OCI-LY1 (cell line): ENCODE measurements around the gene SFSWAP.

Experiments
- H2AFZ ChIP-seq: fragments of 200-600 bp; sonication (generic), shearing (Covaris generic); 2 replicates; pipeline ENCODE4 v1.6.0; 2014; ENCODE audit warnings: antibody characterized with exemption, mild to moderate bottlenecking, low read length
- H3F3A ChIP-seq: fragments of 200-600 bp; sonication (generic), shearing (Covaris generic); 2 replicates; pipeline ENCODE4 v1.6.0; 2014; ENCODE audit warnings: mild to moderate bottlenecking, antibody characterized with exemption, low read length, moderate library complexity; ENCODE audit not compliant: insufficient read depth
- H3K27ac ChIP-seq: fragments of 200-600 bp; sonication (generic); 2 replicates; pipeline ENCODE4 v1.5.1; 2014; ENCODE audit warnings: low read length, mixed run types, mild to moderate bottlenecking, low read depth; ENCODE audit not compliant: poor library complexity, severe bottlenecking
- H3K27me3 ChIP-seq: fragments of 200-600 bp; sonication (generic); 2 replicates; pipeline ENCODE4 v1.6.0; 2014; ENCODE audit warnings: antibody characterized with exemption, mild to moderate bottlenecking, low read length, moderate library complexity; ENCODE audit not compliant: insufficient read depth
- H3K36me3 ChIP-seq: fragments of 200-600 bp; sonication (generic); 2 replicates; pipeline ENCODE4 v1.6.1; 2014; ENCODE audit warnings: mild to moderate bottlenecking, antibody characterized with exemption, low read length, moderate library complexity, mixed read lengths; ENCODE audit not compliant: insufficient read depth
- H3K4me1 ChIP-seq: fragments of 200-600 bp; sonication (generic); 2 replicates; pipeline ENCODE4 v1.5.1; 2014; ENCODE audit warnings: mild to moderate bottlenecking, low read length, moderate library complexity; ENCODE audit not compliant: insufficient read depth, severe bottlenecking
- H3K4me2 ChIP-seq: fragments of 200-600 bp; sonication (generic), shearing (Covaris generic); 2 replicates; pipeline ENCODE4 v1.6.1; 2014; ENCODE audit warnings: low read length
- H3K4me3 ChIP-seq: fragments of 200-600 bp; sonication (generic); 2 replicates; pipeline ENCODE4 v1.5.1; 2014; ENCODE audit warnings: low read length, low read depth, mild to moderate bottlenecking, mixed read lengths; ENCODE audit not compliant: poor library complexity, severe bottlenecking
- H3K79me2 ChIP-seq: fragments of 200-600 bp; shearing (Covaris generic); 2 replicates; pipeline ENCODE4 v1.6.1; 2016; ENCODE audit warnings: mixed run types, low read length, mixed read lengths; ENCODE audit not compliant: insufficient read depth
- H3K9ac ChIP-seq: fragments of 200-600 bp; sonication (generic), shearing (Covaris generic); 2 replicates; pipeline ENCODE4 v1.6.1; 2014; ENCODE audit warnings: mild to moderate bottlenecking, low read length, mixed read lengths
- H3K9me2 ChIP-seq: fragments of 200-600 bp; sonication (generic), shearing (Covaris generic); 2 replicates; pipeline ENCODE4 v1.6.1; 2014; ENCODE audit warnings: low read depth, mild to moderate bottlenecking, low read length, mixed read lengths
- H3K9me3 ChIP-seq: fragments of 200-600 bp; shearing (Covaris generic); 2 replicates; pipeline ENCODE4 v1.6.1; 2014; ENCODE audit warnings: low read length, mixed read lengths
- H4K20me1 ChIP-seq: fragments of 200-600 bp; sonication (generic), shearing (Covaris generic); 2 replicates; pipeline ENCODE4 v1.6.0; 2016; ENCODE audit warnings: mild to moderate bottlenecking, low read length; ENCODE audit not compliant: insufficient read depth
- CTCF ChIP-seq: fragments of 200-600 bp; sonication (generic), shearing (Covaris generic); IDR thresholded peaks from 2 replicates; pipeline ENCODE4 v1.5.1; 2017; ENCODE audit warnings: mild to moderate bottlenecking, antibody characterized with exemption, low read length, moderate library complexity, mixed read lengths
- EZH2 ChIP-seq: fragments of 200-600 bp; sonication (generic), shearing (Covaris generic); IDR thresholded peaks from 2 replicates; pipeline ENCODE4 v1.8.0; 2017; ENCODE audit warnings: borderline replicate concordance, mixed run types, mild to moderate bottlenecking, antibody characterized with exemption, low read length, moderate library complexity, mixed read lengths

Gene SFSWAP

DNA sequence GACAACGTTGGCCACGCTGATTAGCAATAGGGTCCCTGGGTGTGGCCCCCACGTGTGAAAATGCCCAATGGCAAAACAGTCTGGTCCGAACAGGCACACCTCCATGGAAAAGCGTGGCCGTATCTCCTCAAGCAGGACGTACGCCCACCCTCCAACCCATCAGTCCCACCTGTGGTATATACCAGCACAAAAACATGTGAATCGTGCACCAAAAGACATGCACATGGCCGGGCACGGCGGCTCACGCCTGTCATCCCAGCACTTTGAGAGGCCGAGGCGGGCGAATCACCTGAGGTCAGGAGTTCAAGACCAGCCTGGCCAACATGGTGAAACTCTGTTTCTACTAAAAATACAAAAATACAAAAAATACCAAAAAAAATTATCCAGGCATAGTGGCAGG lies 14.9 kb upstream of the SFSWAP start:
- H3K4me2 ChIP-seq = no peak overlapping the region
- H3K4me3 ChIP-seq = no peak overlapping the region
- H3K27ac ChIP-seq = no peak overlapping the region
- no peaks in the 10 kb centered on the region for H3K9me3 ChIP-seq
- no peak for TF ChIP-seq CTCF
- no peak for TF ChIP-seq EZH2
- no peak overlapping the region for H3K9ac ChIP-seq
- no peaks in the 10 kb centered on the region for H3K36me3 ChIP-seq
- H3K4me1 ChIP-seq = no peaks in the 10 kb centered on the region
- H3K27me3 ChIP-seq = peaks cover 3% of the 10 kb centered on the region; the same call in 1 of the 2 replicates
- H3F3A ChIP-seq = no peaks in the 10 kb centered on the region
- H3K79me2 ChIP-seq = no peaks in the 10 kb centered on the region
- H4K20me1 ChIP-seq = no peaks in the 10 kb centered on the region
- H3K9me2 ChIP-seq = no peaks in the 10 kb centered on the region
- H2AFZ ChIP-seq = no peak overlapping the region

- H3K4me1 ChIP-seq = no peaks in the 10 kb centered on the region
- no peak overlapping the region for H3K9ac ChIP-seq
- no peaks in the 10 kb centered on the region for H3K36me3 ChIP-seq
- H3F3A ChIP-seq = no peaks in the 10 kb centered on the region
- no peak overlapping the region for H3K4me3 ChIP-seq
- H3K27me3 ChIP-seq = peaks cover 3% of the 10 kb centered on the region; the same call in 1 of the 2 replicates
- no peak overlapping the region for H2AFZ ChIP-seq
- no peaks in the 10 kb centered on the region for H3K9me3 ChIP-seq
- H3K9me2 ChIP-seq = no peaks in the 10 kb centered on the region
- TF ChIP-seq CTCF = no peak
- TF ChIP-seq EZH2 = no peak
- no peaks in the 10 kb centered on the region for H3K79me2 ChIP-seq
- no peaks in the 10 kb centered on the region for H4K20me1 ChIP-seq
- no peak overlapping the region for H3K27ac ChIP-seq
- H3K4me2 ChIP-seq = no peak overlapping the region
Observed at GRCh38 chr12:131698286-131698685, 12.6 kb upstream of the SFSWAP start.

DNA sequence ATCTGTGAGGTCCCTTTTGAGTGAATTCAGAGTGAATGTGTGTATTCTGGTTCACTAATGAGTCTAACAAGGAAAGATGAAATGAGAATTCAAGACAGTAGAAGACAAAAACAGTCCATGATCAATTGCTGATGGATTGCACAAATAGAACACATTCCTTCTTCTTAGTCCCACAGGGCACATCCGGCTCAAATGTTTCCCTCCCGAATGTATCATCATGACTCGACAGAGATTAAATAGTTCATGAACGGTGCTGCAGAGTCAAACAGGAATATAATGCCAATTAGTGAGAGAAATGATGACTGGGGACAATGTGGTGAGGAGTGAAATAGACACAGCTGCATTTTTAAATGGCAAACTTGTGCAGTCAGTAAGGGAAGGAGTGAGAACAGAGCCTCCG lies 11.5 kb upstream of the SFSWAP start:
- Histone ChIP-seq H2AFZ (no peak overlapping the region), H3K36me3 (no peaks in the 10 kb centered on the region)
- TF ChIP-seq CTCF = no peak
- TF ChIP-seq EZH2 = no peak

More for the DNA sequence above, 11.5 kb upstream of the SFSWAP start:
- no peak overlapping the region for H3K4me3 ChIP-seq
- no peaks in the 10 kb centered on the region for H3F3A ChIP-seq
- H3K9me3 ChIP-seq = no peaks in the 10 kb centered on the region
- H3K27ac ChIP-seq = no peak overlapping the region
- H4K20me1 ChIP-seq = no peaks in the 10 kb centered on the region
- no peaks in the 10 kb centered on the region for H3K79me2 ChIP-seq
- H3K4me2 ChIP-seq = no peak overlapping the region
- H3K9me2 ChIP-seq = no peaks in the 10 kb centered on the region
- no peak overlapping the region for H3K9ac ChIP-seq
- H3K27me3 ChIP-seq = peaks cover 3% of the 10 kb centered on the region; the same call in 1 of the 2 replicates
- no peaks in the 10 kb centered on the region for H3K4me1 ChIP-seq
